ENCODE data around the gene MYOM3. TPM values are rescaled to one million over a fixed set of nuclear protein-coding genes. Genes with fewer than 3 reads are reported as not detected.

The MYOM3 gene
- total and polyA plus RNA-seq, 2 of the 13 experiments (the other 11 are each of a cell fraction or from before 2014, with no cell fraction given) = 5.8 to 15.3 TPM

- TF ChIP-seq ZBTB43 (CRISPR knock-in tag; conservative IDR thresholded peaks at IDR 0.05) = no peak
These were observed 29.5 kb upstream of the MYOM3 start (continued) for GRCh38 chr1:24141311-24141997.

- intact Hi-C loops (cut with micrococcal nuclease; ENCODE audit: unreplicated experiment) = no loop called here
- WGBS (ENCODE audit: low lambda C conversion rate) = 83% methylated on average over 14 of the region's 17 CpGs
- FAIRE-seq = no peak
- no TSS peak for BruUV-seq (replicated peaks)
- Histone ChIP-seq H4K20me1 (ENCODE audit: insufficient read depth, low read length) (no peaks in the 10 kb centered on the region), H3K4me2 (ENCODE audit: low read depth, low read length) (no peak overlapping the region), H3K27me3 (ENCODE audit: control insufficient read depth in 1 of 2, insufficient read depth in 2 of 2, low read length in 2 of 2) (no peaks in the 10 kb centered on the region; a peak in 1 of 5 replicates), H2AFZ (ENCODE audit: low read length) (no peak overlapping the region), H3K4me3 (replicated peaks in 1 of 3; ENCODE audit: insufficient read depth in 1 of 3, low read depth in 2 of 3, low read length in 3 of 3) (no peak overlapping the region), H3K79me2 (ENCODE audit: insufficient read depth, low read length) (no peaks in the 10 kb centered on the region), H3K36me3 (replicated peaks in 1 of 2; ENCODE audit: control insufficient read depth in 1 of 2, insufficient read depth in 2 of 2, low read length in 2 of 2) (peaks cover 1 to 4% of the 10 kb centered on the region in 2 experiments; a peak in 2 of 5 replicates), H3K4me1 (ENCODE audit: insufficient read depth, low read length) (peaks cover 45% of the 10 kb centered on the region), H3K27ac (ENCODE audit: extremely low read length, insufficient read depth, low read length) (no peak overlapping the region), H3K9me3 (ENCODE audit: low read length) (no peaks in the 10 kb centered on the region), H3K9ac (ENCODE audit: insufficient read depth, low read depth, low read length) (no peak overlapping the region)
- in situ Hi-C loops (cut with HindIII; ENCODE audit: extremely low pct_ligation_motif_present, low pct_unique_long_range_greater_than_20kb) = no loop called here
- POLR2A ChIA-PET = interaction anchor here (1.4 to 1.6 kb wide), 2 partner anchors 19 to 23 kb away, joined by 3 to 5 read pairs; no protein-coding TSS in a partner anchor
- no peak for ATAC-seq
- no peak for DNase-seq (ENCODE audit: low spot score)
- CTCF ChIA-PET (ENCODE audit: low intra/inter-chr PET ratio, low total read pairs) = no interaction called here
- TF ChIP-seq ZNF646 (CRISPR knock-in tag; IDR thresholded peaks at IDR 0.05) = no peak
- TF ChIP-seq ZNF280B (CRISPR knock-in tag; IDR thresholded peaks at IDR 0.05; ENCODE audit: borderline replicate concordance) = no peak
- no peak for TF ChIP-seq ZNF670 (CRISPR knock-in tag; IDR thresholded peaks at IDR 0.05; ENCODE audit: borderline replicate concordance)
- TF ChIP-seq ZNF891 (CRISPR knock-in tag; IDR thresholded peaks at IDR 0.05) = no peak
- no peak for TF ChIP-seq KLF13 (CRISPR knock-in tag; IDR thresholded peaks at IDR 0.05)
- no peak for TF ChIP-seq TEAD2 (CRISPR knock-in tag; IDR thresholded peaks at IDR 0.05)
- TF ChIP-seq XBP1 (CRISPR knock-in tag; IDR thresholded peaks at IDR 0.05) = no peak
- TF ChIP-seq ZFP62 (CRISPR knock-in tag; IDR thresholded peaks at IDR 0.05) = no peak
- TF ChIP-seq ZNF564 (CRISPR knock-in tag; IDR thresholded peaks at IDR 0.05) = no peak
- no peak for TF ChIP-seq ZNF264 (CRISPR knock-in tag; IDR thresholded peaks at IDR 0.05)
- TF ChIP-seq MYPOP (CRISPR knock-in tag; IDR thresholded peaks at IDR 0.05) = no peak
These were observed 28.8 kb upstream of the MYOM3 start for GRCh38 chr1:24140741-24141181.

Measured in HepG2 (cell line).